Liver (tissue), 9 donors: ENCODE data around the gene CBFA2T3. TPM values are rescaled to one million over a fixed set of nuclear protein-coding genes. Genes with fewer than 3 reads are reported as not detected.

ENCODE experiments used
- DNase-seq: peaks from one replicate; pipeline ENCODE4 v3.0.0-alpha.2; 2017; ENCODE audit warnings: low spot score
- H3K27ac ChIP-seq, 2 donors: one replicate each; pipeline ENCODE4 v1.7.0; 2013; ENCODE audit warnings: inconsistent platforms in 2 of 2, low read length in 2 of 2, control low read depth in 1 of 2, low read depth in 1 of 2, mild to moderate bottlenecking in 1 of 2
- H3K27me3 ChIP-seq, 4 donors: one replicate each; pipeline versions ENCODE4 v1.6.1 to v1.7.0; 2013; ENCODE audit warnings: low read length in 3 of 4, inconsistent platforms in 1 of 4, mild to moderate bottlenecking in 1 of 4, moderate library complexity in 1 of 4; ENCODE audit not compliant: control insufficient read depth in 4 of 4, insufficient read depth in 4 of 4
- H3K36me3 ChIP-seq, 4 donors: one replicate each; pipeline versions ENCODE4 v1.6.1 to v1.7.0; 2013; ENCODE audit warnings: low read length in 3 of 4, mild to moderate bottlenecking in 3 of 4, low read depth in 1 of 4, moderate library complexity in 1 of 4; ENCODE audit not compliant: control insufficient read depth in 4 of 4, insufficient read depth in 3 of 4
- H3K4me1 ChIP-seq, 4 donors: one replicate each; pipeline versions ENCODE4 v1.6.1 to v1.7.0; 2013; ENCODE audit warnings: low read length in 3 of 4, mild to moderate bottlenecking in 3 of 4, moderate library complexity in 1 of 4; ENCODE audit not compliant: control insufficient read depth in 4 of 4, insufficient read depth in 4 of 4
- H3K4me3 ChIP-seq, 3 donors: one replicate each; pipeline versions ENCODE4 v1.6.1 to v1.7.0; 2013; ENCODE audit warnings: low read length in 3 of 3, control low read depth in 1 of 3, low read depth in 1 of 3, mild to moderate bottlenecking in 1 of 3
- H3K9ac ChIP-seq, 2 donors: one replicate each; pipeline ENCODE4 v1.7.0; 2013; ENCODE audit warnings: low read length in 2 of 2, mild to moderate bottlenecking in 2 of 2, moderate library complexity in 2 of 2, control low read depth in 1 of 2, low read depth in 1 of 2
- H3K9me3 ChIP-seq, 4 donors: one replicate each; pipeline versions ENCODE4 v1.6.1 to v1.7.0; 2013; ENCODE audit warnings: low read length in 3 of 4; ENCODE audit not compliant: control insufficient read depth in 4 of 4
- ATF3 ChIP-seq: IDR thresholded peaks from 2 replicates; pipeline ENCODE4 v1.6.1; 2016; ENCODE audit warnings: antibody characterized with exemption
- CTCF ChIP-seq: fragments of 150-350 bp; IDR thresholded peaks from 2 replicates; pipeline ENCODE4 v1.5.1; 2017; ENCODE audit warnings: improper control_type of control experiment, low read depth, low read length; ENCODE audit not compliant: missing input control
- EGR1 ChIP-seq, 2 donors: IDR thresholded peaks; 2 replicates each; pipeline ENCODE4 v1.6.1; 2016 to 2018; ENCODE audit warnings: antibody characterized with exemption in 2 of 2, low read depth in 2 of 2
- FOXA1 ChIP-seq: IDR thresholded peaks from 2 replicates; pipeline ENCODE4 v1.6.1; 2016; ENCODE audit warnings: antibody characterized with exemption
- FOXA2 ChIP-seq: IDR thresholded peaks from 2 replicates; pipeline ENCODE4 v1.6.1; 2016; ENCODE audit warnings: antibody characterized with exemption
- GABPA ChIP-seq, 2 donors: IDR thresholded peaks in 1 of 2; conservative IDR thresholded peaks in 1 of 2; 2 replicates each; pipeline ENCODE4 v1.6.1; 2016; ENCODE audit warnings: antibody characterized with exemption in 2 of 2, mild to moderate bottlenecking in 1 of 2, moderate library complexity in 1 of 2
- HNF4A ChIP-seq, 2 donors: conservative IDR thresholded peaks; 2 replicates each; pipeline ENCODE4 v1.6.1; 2016; ENCODE audit warnings: antibody characterized with exemption in 2 of 2, mild to moderate bottlenecking in 2 of 2
- JUND ChIP-seq, 2 donors: IDR thresholded peaks; 2 replicates each; pipeline ENCODE4 v1.6.1; 2016; ENCODE audit warnings: antibody characterized with exemption in 2 of 2
- MAX ChIP-seq: IDR thresholded peaks from 2 replicates; pipeline ENCODE4 v1.6.1; 2016; ENCODE audit warnings: antibody characterized with exemption
- NR2F2 ChIP-seq: IDR thresholded peaks from 2 replicates; pipeline ENCODE4 v1.6.1; 2016; ENCODE audit warnings: antibody characterized with exemption
- RAD21 ChIP-seq, 2 donors: IDR thresholded peaks; 2 replicates each; pipeline ENCODE4 v1.6.1; 2016; ENCODE audit warnings: antibody characterized with exemption in 2 of 2, mild to moderate bottlenecking in 2 of 2
- REST ChIP-seq: IDR thresholded peaks from 2 replicates; pipeline ENCODE4 v1.6.1; 2016; ENCODE audit warnings: antibody characterized with exemption, mild to moderate bottlenecking
- RXRA ChIP-seq, 2 donors: IDR thresholded peaks; 2 replicates each; pipeline ENCODE4 v1.6.1; 2017 to 2018; ENCODE audit warnings: antibody characterized with exemption in 2 of 2, mild to moderate bottlenecking in 1 of 2
- SP1 ChIP-seq: IDR thresholded peaks from 2 replicates; pipeline ENCODE4 v1.6.1; 2018; ENCODE audit warnings: antibody characterized with exemption, mild to moderate bottlenecking
- TAF1 ChIP-seq: conservative IDR thresholded peaks from 2 replicates; pipeline ENCODE4 v1.6.1; 2016; ENCODE audit warnings: antibody characterized with exemption, mild to moderate bottlenecking
- YY1 ChIP-seq: IDR thresholded peaks from 2 replicates; pipeline ENCODE4 v1.6.1; 2016; ENCODE audit warnings: antibody characterized with exemption, mild to moderate bottlenecking
- ZBTB33 ChIP-seq: IDR thresholded peaks from 2 replicates; pipeline ENCODE4 v1.6.1; 2016; ENCODE audit warnings: antibody characterized with exemption
- WGBS: extraction: QIAGEN DNeasy Blood & Tissue Kit; methylation state at CpG from one replicate; pipeline ENCODE4 v1.1.7; 2013; 5-methylcytosine and 5-hydroxymethylcytosine counted together
- polyA plus RNA-seq, 2 donors: library from polyadenylated mRNA; stranded (reverse) in 1 of 2; unstranded in 1 of 2; fragments of 200-250 nt in 1 of 2; fragments of >200 nt in 1 of 2; fragmentation: Nextera tagmentation in 1 of 2; extraction: Ambion mirVana in 1 of 2; gene quantifications; one replicate each; pipeline versions ENCODE4 v1.2.1 to v1.2.3, GENCODE V29; 2013 to 2015
- total RNA-seq, 2 donors: library from RNA; depleted of rRNA; stranded (reverse); fragments of >200 nt; gene quantifications; one replicate each; pipeline ENCODE4 v1.2.3, GENCODE V29; 2014
- donor health status: healthy.
- donor health status: healthy.
- donor health status: healthy.
- donor health status: healthy.
- donor health status: healthy.

Gene CBFA2T3
- total and polyA plus RNA-seq, 4 donors = 1.4 to 4.5 (median 3.1) TPM

- no peaks in the 10 kb centered on the region for H3K9me3 ChIP-seq
- H3K4me1 ChIP-seq = no peaks in the 10 kb centered on the region
- TF ChIP-seq REST (no peak), RAD21 (IDR thresholded peaks at IDR 0.05) (no peak), HNF4A (conservative IDR thresholded peaks at IDR 0.05) (no peak), RXRA (IDR thresholded peaks at IDR 0.05) (no peak), ATF3 (no peak), SP1 (no peak), JUND (IDR thresholded peaks at IDR 0.05) (no peak), GABPA (IDR thresholded peaks at IDR 0.05 in 1 of 2, conservative IDR thresholded peaks at IDR 0.05 in 1 of 2) (no peak), MAX (no peak), FOXA2 (no peak), ZBTB33 (no peak), EGR1 (IDR thresholded peaks at IDR 0.05; ENCODE audit: low read depth in 2 of 2) (no peak), NR2F2 (no peak), YY1 (no peak)
- H3K4me3 ChIP-seq = no peak overlapping the region
- WGBS = 74% methylated on average over 44 of the region's 44 CpGs
- H3K27ac ChIP-seq = no peak overlapping the region
- H3K36me3 ChIP-seq = no peaks in the 10 kb centered on the region
- DNase-seq = no peak
- no peak overlapping the region for H3K9ac ChIP-seq
- no peaks in the 10 kb centered on the region for H3K27me3 ChIP-seq
Measured at GRCh38 chr16:88909431-88910210, 67.4 kb downstream of the CBFA2T3 start.

- no peak overlapping the region for H3K4me3 ChIP-seq
- no peak overlapping the region for H3K9ac ChIP-seq
- H3K27me3 ChIP-seq = no peaks in the 10 kb centered on the region
- H3K36me3 ChIP-seq = no peaks in the 10 kb centered on the region
- no peak for DNase-seq
- H3K9me3 ChIP-seq = no peaks in the 10 kb centered on the region
- no peak overlapping the region for H3K27ac ChIP-seq
- WGBS = 84% methylated on average over 17 of the region's 17 CpGs
- H3K4me1 ChIP-seq = no peaks in the 10 kb centered on the region
- TF ChIP-seq TAF1 (no peak), FOXA1 (no peak), CTCF (no peak), ZBTB33 (no peak), RAD21 (IDR thresholded peaks at IDR 0.05) (no peak), GABPA (IDR thresholded peaks at IDR 0.05 in 1 of 2, conservative IDR thresholded peaks at IDR 0.05 in 1 of 2) (no peak), HNF4A (conservative IDR thresholded peaks at IDR 0.05) (no peak), REST (no peak), RXRA (IDR thresholded peaks at IDR 0.05) (no peak), ATF3 (no peak)
Measured at GRCh38 chr16:88908307-88908706, 68.7 kb downstream of the CBFA2T3 start.
